HepG2 (cell line): ENCODE measurements around the gene SEMA4C. TPM values are rescaled to one million over a fixed set of nuclear protein-coding genes. Genes with fewer than 3 reads are reported as not detected.

ENCODE experiments used
- ATAC-seq: fragments of 200-7000 bp; cut with Tn5 transposase; 3 replicates; pipeline ENCODE4 v1.9.1; 2020; ENCODE audit warnings: mild to moderate bottlenecking, moderate library complexity
- BruUV-seq: library from RNA; stranded (reverse); fragments of 400-500 nt; replicated peaks from 2 replicates; lab custom pipeline; 2021; lab: Mats Ljungman, UMichigan
- CTCF ChIA-PET: fragments of 300-600 bp; formaldehyde crosslinking; extraction: SDS; loops from one replicate; lab custom pipeline; 2021; ENCODE audit warnings: low total read pairs, inconsistent platforms, low intra/inter-chr PET ratio; lab: Yijun Ruan, JAX
- POLR2A ChIA-PET: fragments of 350-600 bp; sonication (Branson Sonifier 250); formaldehyde crosslinking; loops from one replicate; lab custom pipeline; 2020; ENCODE audit warnings: antibody characterized with exemption, inconsistent platforms; lab: Yijun Ruan, JAX
- DNase-seq: peaks from one replicate; pipeline ENCODE4 v3.0.0-alpha.2; 2015; ENCODE audit warnings: low spot score
- FAIRE-seq: peaks from 3 replicates; lab custom pipeline; 2011; peaks lifted over from hg19 to GRCh38; lab: Jason Lieb, UNC
- H2AFZ ChIP-seq: one replicate; pipeline ENCODE4 v1.6.1; 2011; ENCODE audit warnings: low read length, inconsistent platforms
- H3K27ac ChIP-seq: fragments of 300-600 bp; 3 replicates; pipeline ENCODE4 v1.8.0; 2011; ENCODE audit warnings: mixed run types, mild to moderate bottlenecking, mixed read lengths, low read length, inconsistent platforms; ENCODE audit not compliant: insufficient read depth; ENCODE audit errors: extremely low read length
- H3K27me3 ChIP-seq, 2 experiments: fragments of 200-600 bp in 1 of 2; 2 replicates in 1 of 2; 3 replicates in 1 of 2; pipeline versions ENCODE4 v1.6.0 to v1.8.0; 2011; ENCODE audit warnings: low read length in 2 of 2, mild to moderate bottlenecking in 2 of 2, moderate library complexity in 2 of 2, inconsistent platforms in 1 of 2; ENCODE audit not compliant: insufficient read depth in 2 of 2, control insufficient read depth in 1 of 2
- H3K36me3 ChIP-seq, 2 experiments: fragments of 200-600 bp in 1 of 2; replicated peaks in 1 of 2; 2 replicates in 1 of 2; 3 replicates in 1 of 2; pipeline versions ENCODE4 v1.5.1 to v1.8.0; 2011; ENCODE audit warnings: low read length in 2 of 2, inconsistent platforms in 1 of 2; ENCODE audit not compliant: insufficient read depth in 2 of 2, control insufficient read depth in 1 of 2
- H3K4me1 ChIP-seq: 2 replicates; pipeline ENCODE4 v1.5.1; 2012; ENCODE audit warnings: low read length, inconsistent platforms; ENCODE audit not compliant: insufficient read depth
- H3K4me2 ChIP-seq: 2 replicates; pipeline ENCODE4 v1.6.0; 2011; ENCODE audit warnings: low read depth, low read length, inconsistent platforms
- H3K4me3 ChIP-seq, 3 experiments: fragments of 200-600 bp in 1 of 3; sonication (generic), shearing (Covaris generic) in 1 of 3; replicated peaks in 1 of 3; 2 replicates each; pipeline ENCODE4 v1.5.1; 2011 to 2016; ENCODE audit warnings: low read length in 3 of 3, inconsistent platforms in 2 of 3, low read depth in 2 of 3, mild to moderate bottlenecking in 2 of 3, control low read depth in 1 of 3, mixed read lengths in 1 of 3; ENCODE audit not compliant: insufficient read depth in 1 of 3
- H3K79me2 ChIP-seq: one replicate; pipeline ENCODE4 v1.6.1; 2011; ENCODE audit warnings: low read length, inconsistent platforms; ENCODE audit not compliant: insufficient read depth
- H3K9ac ChIP-seq: 2 replicates; pipeline ENCODE4 v1.6.0; 2011; ENCODE audit warnings: mild to moderate bottlenecking, low read depth, low read length, inconsistent platforms; ENCODE audit not compliant: insufficient read depth
- H3K9me3 ChIP-seq: 2 replicates; pipeline ENCODE4 v1.5.1; 2012; ENCODE audit warnings: mild to moderate bottlenecking, low read length
- H4K20me1 ChIP-seq: 2 replicates; pipeline ENCODE4 v1.6.0; 2011; ENCODE audit warnings: inconsistent platforms, mild to moderate bottlenecking, low read length, moderate library complexity; ENCODE audit not compliant: insufficient read depth
- CAMTA2 ChIP-seq: sonication (generic); formaldehyde crosslinking; IDR thresholded peaks from 2 replicates; pipeline ENCODE4 v1.4.0; 2020; ENCODE audit warnings: mild to moderate bottlenecking, missing genetic modification reagents, borderline replicate concordance
- CEBPB ChIP-seq: IDR thresholded peaks from 2 replicates; pipeline ENCODE4 v1.6.1; 2011; ENCODE audit warnings: low read depth, low read length, improper control_type of control experiment, borderline replicate concordance
- GABPB1 ChIP-seq: IDR thresholded peaks from 2 replicates; pipeline ENCODE4 v1.6.1; 2016; ENCODE audit warnings: mild to moderate bottlenecking, missing genetic modification reagents, moderate library complexity, missing compliant biosample characterization
- GTF3A ChIP-seq: sonication (generic); formaldehyde crosslinking; conservative IDR thresholded peaks from 2 replicates; pipeline ENCODE4 v1.4.0; 2020; ENCODE audit warnings: mild to moderate bottlenecking, missing genetic modification reagents
- HDAC6 ChIP-seq: fragments of 200-600 bp; sonication (generic); IDR thresholded peaks from 2 replicates; pipeline ENCODE4 v1.7.0; 2017; ENCODE audit warnings: mild to moderate bottlenecking, antibody characterized with exemption, low read length, low read depth
- MIER3 ChIP-seq: IDR thresholded peaks from 2 replicates; pipeline ENCODE4 v1.6.1; 2016; ENCODE audit warnings: missing compliant biosample characterization, borderline replicate concordance
- MZF1 ChIP-seq: sonication (generic); formaldehyde crosslinking; IDR thresholded peaks from 2 replicates; pipeline ENCODE4 v1.8.1; 2023; ENCODE audit warnings: mild to moderate bottlenecking, missing genetic modification reagents, borderline replicate concordance
- NCOA2 ChIP-seq: sonication (generic); formaldehyde crosslinking; IDR thresholded peaks from 2 replicates; pipeline ENCODE4 v1.8.0; 2022; ENCODE audit warnings: inconsistent platforms
- SAP130 ChIP-seq: IDR thresholded peaks from 2 replicates; pipeline ENCODE4 v1.6.1; 2016; ENCODE audit warnings: low read depth
- STAT5B ChIP-seq: sonication (generic); formaldehyde crosslinking; IDR thresholded peaks from 2 replicates; pipeline ENCODE4 v1.4.0; 2020; ENCODE audit warnings: missing genetic modification reagents
- TCF7 ChIP-seq: sonication (generic); IDR thresholded peaks from 2 replicates; pipeline ENCODE4 v1.6.1; 2016; ENCODE audit warnings: antibody characterized with exemption, low read depth
- ZNF263 ChIP-seq: sonication (generic); formaldehyde crosslinking; IDR thresholded peaks from 2 replicates; pipeline ENCODE4 v1.4.0; 2020; ENCODE audit warnings: missing genetic modification reagents
- ZNF3 ChIP-seq: IDR thresholded peaks from 2 replicates; pipeline ENCODE4 v1.7.0; 2017; ENCODE audit warnings: inconsistent platforms
- ZNF30 ChIP-seq: sonication (generic); formaldehyde crosslinking; IDR thresholded peaks from 2 replicates; pipeline ENCODE4 v1.5.0; 2020; ENCODE audit warnings: mild to moderate bottlenecking, missing genetic modification reagents
- ZNF547 ChIP-seq: sonication (generic); formaldehyde crosslinking; IDR thresholded peaks from 2 replicates; pipeline ENCODE4 v1.5.1; 2020; ENCODE audit warnings: mild to moderate bottlenecking, missing genetic modification reagents
- ZNF772 ChIP-seq: sonication (generic); formaldehyde crosslinking; IDR thresholded peaks from 2 replicates; pipeline ENCODE4 v1.5.0; 2020; ENCODE audit warnings: mild to moderate bottlenecking, missing genetic modification reagents
- WGBS: methylation state at CpG from one replicate; pipeline ENCODE4 v1.1.6; 2017; ENCODE audit warnings: low lambda C conversion rate; 5-methylcytosine and 5-hydroxymethylcytosine counted together
- in situ Hi-C: cut with HindIII; loops from 2 replicates; pipeline ENCODE4 v1.10.0; 2017; ENCODE audit warnings: low pct_unique_long_range_greater_than_20kb; ENCODE audit not compliant: extremely low pct_ligation_motif_present
- intact Hi-C: fragments of 100-400 bp; cut with micrococcal nuclease; formaldehyde crosslinking; loops from one replicate; pipeline ENCODE4 v1.10.0; 2022; ENCODE audit not compliant: unreplicated experiment
- polyA plus RNA-seq, 8 experiments: library from polyadenylated mRNA; depleted of rRNA in 3 of 8; stranded (reverse) in 7 of 8; unstranded in 1 of 8; fragments of >200 nt; fragmentation: Illumina TruSeq in 4 of 8; extraction: Trizol in 4 of 8; gene quantifications; 2 replicates each; pipeline versions ENCODE4 v1.2.1 to v1.2.3, GENCODE V29; 2011 to 2016; ENCODE audit warnings: low read depth in 4 of 8, missing spikeins in 1 of 8, mixed read lengths in 1 of 8; ENCODE audit not compliant: insufficient read depth in 1 of 8
- total RNA-seq, 5 experiments: library from RNA; depleted of rRNA; stranded (reverse); fragments of >200 nt; fragmentation: Illumina TruSeq; extraction: Trizol; gene quantifications; 2 replicates each; pipeline ENCODE4 v1.2.3, GENCODE V29; 2016; ENCODE audit warnings: low read depth in 1 of 5
- TF ChIP-seq, protein P1 (sequence below): sonication (generic); formaldehyde crosslinking; IDR thresholded peaks from 2 replicates; pipeline ENCODE4 v1.4.0; 2020; ENCODE audit warnings: mild to moderate bottlenecking, low read depth, missing genetic modification reagents
- TF ChIP-seq, protein P2 (sequence below): sonication (generic); formaldehyde crosslinking; IDR thresholded peaks from 2 replicates; pipeline ENCODE4 v1.5.1; 2020; ENCODE audit warnings: missing genetic modification reagents, mild to moderate bottlenecking, borderline replicate concordance
- TF ChIP-seq, protein P3 (sequence below): sonication (generic); formaldehyde crosslinking; IDR thresholded peaks from 2 replicates; pipeline ENCODE4 v1.4.0; 2020; ENCODE audit warnings: missing genetic modification reagents
- TF ChIP-seq, protein P4 (sequence below): sonication (generic); formaldehyde crosslinking; IDR thresholded peaks from 2 replicates; pipeline ENCODE4 v1.8.1; 2023; ENCODE audit warnings: mild to moderate bottlenecking, missing genetic modification reagents

The SEMA4C gene
- total and polyA plus RNA-seq, 2 of the 13 experiments (the other 11 are each of a cell fraction or from before 2014, with no cell fraction given) = 25.9 to 46.6 TPM

DNA sequence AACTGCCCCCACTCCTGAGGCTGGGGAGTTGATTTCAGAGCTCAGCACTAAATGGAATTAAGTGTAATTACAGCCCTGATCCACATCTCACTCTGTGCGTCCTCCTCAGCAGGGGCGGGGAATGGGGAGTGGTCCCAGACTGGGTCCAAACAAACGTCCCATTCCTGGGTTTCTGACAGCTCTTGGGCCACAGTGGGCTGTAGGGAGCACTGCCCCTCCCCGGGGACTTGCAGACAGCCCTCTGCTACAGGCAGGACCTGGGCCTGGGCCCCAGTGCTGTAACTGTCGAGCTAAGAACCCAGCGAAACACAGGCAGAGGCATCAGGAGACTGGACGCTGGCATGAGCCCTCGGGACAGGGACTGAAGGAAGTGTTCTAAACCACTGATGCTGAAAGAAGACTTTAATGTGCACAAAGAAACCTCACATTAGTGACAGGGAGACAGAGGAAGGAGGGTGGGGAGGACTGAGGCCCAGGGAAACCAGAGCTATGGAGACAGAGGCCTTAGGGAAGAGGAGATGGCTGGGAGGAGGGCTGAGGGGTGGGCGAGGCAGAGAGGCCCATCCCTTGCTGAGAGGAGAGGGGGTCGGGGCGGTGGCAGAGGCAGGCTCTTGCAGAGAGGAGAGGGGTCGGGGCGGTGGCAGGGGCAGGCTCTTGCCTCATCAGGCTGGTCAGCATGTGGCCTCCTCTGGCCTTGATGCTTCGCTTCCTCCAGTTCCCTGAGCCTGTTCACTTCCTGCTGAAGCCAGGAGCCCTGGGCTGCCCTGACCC, 5.8 kb upstream of the SEMA4C start:
- Histone ChIP-seq H3K4me2 (no peak overlapping the region), H4K20me1 (no peaks in the 10 kb centered on the region), H3K79me2 (no peaks in the 10 kb centered on the region), H3K27ac (no peak overlapping the region), H3K9me3 (no peaks in the 10 kb centered on the region), H3K27me3 (peaks cover 31 to 84% of the 10 kb centered on the region in 2 experiments), H3K36me3 (no peaks in the 10 kb centered on the region), H3K4me1 (peaks cover 13% of the 10 kb centered on the region), H3K4me3 (no peak overlapping the region; a peak in 1 of 6 replicates), H3K9ac (no peak overlapping the region), H2AFZ (no peak overlapping the region)
- FAIRE-seq (no peak), ATAC-seq (peak; percentile 39), DNase-seq (peak; percentile 27)
- 21% methylated on average over 14 of the region's 14 CpGs for WGBS
- BruUV-seq = no TSS peak
- intact Hi-C loops (no loop called here), in situ Hi-C loops (no loop called here)
- CTCF ChIA-PET = no interaction called here
- POLR2A ChIA-PET = interaction anchor here (1.0 kb wide), 1 partner anchor 18 kb away, joined by 6 read pairs; the partner anchor contains the start of gene ANKRD39
- TF ChIP-seq ZNF30 (no peak), GABPB1 (CRISPR knock-in tag) (peak; percentile 37; the same call in 1 of the 2 replicates), GTF3A (no peak), ZNF3 (no peak), TCF7 (no peak), HDAC6 (no peak), ZNF263 (CRISPR knock-in tag) (peak; percentile 52; the same call in 1 of the 2 replicates), NCOA2 (CRISPR knock-in tag) (no peak), MIER3 (CRISPR knock-in tag) (no peak), ZNF547 (CRISPR knock-in tag) (no peak), ZNF772 (CRISPR knock-in tag) (no peak), SAP130 (CRISPR knock-in tag) (no peak), CEBPB (0 out of 2 replicates have a peak, but pooled peaks have one; percentile 2), MZF1 (CRISPR knock-in tag) (no peak), CAMTA2 (no peak), STAT5B (CRISPR knock-in tag) (no peak)
- TF ChIP-seq, protein P1, sequence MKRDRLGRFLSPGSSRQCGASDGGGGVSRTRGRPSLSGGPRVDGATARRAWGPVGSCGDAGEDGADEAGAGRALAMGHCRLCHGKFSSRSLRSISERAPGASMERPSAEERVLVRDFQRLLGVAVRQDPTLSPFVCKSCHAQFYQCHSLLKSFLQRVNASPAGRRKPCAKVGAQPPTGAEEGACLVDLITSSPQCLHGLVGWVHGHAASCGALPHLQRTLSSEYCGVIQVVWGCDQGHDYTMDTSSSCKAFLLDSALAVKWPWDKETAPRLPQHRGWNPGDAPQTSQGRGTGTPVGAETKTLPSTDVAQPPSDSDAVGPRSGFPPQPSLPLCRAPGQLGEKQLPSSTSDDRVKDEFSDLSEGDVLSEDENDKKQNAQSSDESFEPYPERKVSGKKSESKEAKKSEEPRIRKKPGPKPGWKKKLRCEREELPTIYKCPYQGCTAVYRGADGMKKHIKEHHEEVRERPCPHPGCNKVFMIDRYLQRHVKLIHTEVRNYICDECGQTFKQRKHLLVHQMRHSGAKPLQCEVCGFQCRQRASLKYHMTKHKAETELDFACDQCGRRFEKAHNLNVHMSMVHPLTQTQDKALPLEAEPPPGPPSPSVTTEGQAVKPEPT (CRISPR knock-in tag) = no peak
- TF ChIP-seq, protein P2, sequence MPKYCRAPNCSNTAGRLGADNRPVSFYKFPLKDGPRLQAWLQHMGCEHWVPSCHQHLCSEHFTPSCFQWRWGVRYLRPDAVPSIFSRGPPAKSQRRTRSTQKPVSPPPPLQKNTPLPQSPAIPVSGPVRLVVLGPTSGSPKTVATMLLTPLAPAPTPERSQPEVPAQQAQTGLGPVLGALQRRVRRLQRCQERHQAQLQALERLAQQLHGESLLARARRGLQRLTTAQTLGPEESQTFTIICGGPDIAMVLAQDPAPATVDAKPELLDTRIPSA (CRISPR knock-in tag) = no peak
- TF ChIP-seq, protein P3, sequence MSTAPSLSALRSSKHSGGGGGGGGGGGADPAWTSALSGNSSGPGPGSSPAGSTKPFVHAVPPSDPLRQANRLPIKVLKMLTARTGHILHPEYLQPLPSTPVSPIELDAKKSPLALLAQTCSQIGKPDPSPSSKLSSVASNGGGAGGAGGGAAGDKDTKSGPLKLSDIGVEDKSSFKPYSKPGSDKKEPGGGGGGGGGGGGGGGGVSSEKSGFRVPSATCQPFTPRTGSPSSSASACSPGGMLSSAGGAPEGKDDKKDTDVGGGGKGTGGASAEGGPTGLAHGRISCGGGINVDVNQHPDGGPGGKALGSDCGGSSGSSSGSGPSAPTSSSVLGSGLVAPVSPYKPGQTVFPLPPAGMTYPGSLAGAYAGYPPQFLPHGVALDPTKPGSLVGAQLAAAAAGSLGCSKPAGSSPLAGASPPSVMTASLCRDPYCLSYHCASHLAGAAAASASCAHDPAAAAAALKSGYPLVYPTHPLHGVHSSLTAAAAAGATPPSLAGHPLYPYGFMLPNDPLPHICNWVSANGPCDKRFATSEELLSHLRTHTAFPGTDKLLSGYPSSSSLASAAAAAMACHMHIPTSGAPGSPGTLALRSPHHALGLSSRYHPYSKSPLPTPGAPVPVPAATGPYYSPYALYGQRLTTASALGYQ (CRISPR knock-in tag) = no peak
- TF ChIP-seq, protein P4, sequence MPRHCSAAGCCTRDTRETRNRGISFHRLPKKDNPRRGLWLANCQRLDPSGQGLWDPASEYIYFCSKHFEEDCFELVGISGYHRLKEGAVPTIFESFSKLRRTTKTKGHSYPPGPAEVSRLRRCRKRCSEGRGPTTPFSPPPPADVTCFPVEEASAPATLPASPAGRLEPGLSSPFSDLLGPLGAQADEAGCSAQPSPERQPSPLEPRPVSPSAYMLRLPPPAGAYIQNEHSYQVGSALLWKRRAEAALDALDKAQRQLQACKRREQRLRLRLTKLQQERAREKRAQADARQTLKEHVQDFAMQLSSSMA (CRISPR knock-in tag) = no peak
